ENCODE results near the gene KCMF1. TPM values are rescaled to one million over a fixed set of nuclear protein-coding genes. Genes with fewer than 3 reads are reported as not detected.

KCMF1 gene
- total RNA-seq, result 64.2 TPM
- long read RNA-seq, full-length matches to known transcripts, result 64 of 81 reads
- long read RNA-seq, partial matches to known transcripts, result 5 of 81 reads
- long read RNA-seq, other reads (novel, unspliced or antisense), result 12 of 81 reads

DNA sequence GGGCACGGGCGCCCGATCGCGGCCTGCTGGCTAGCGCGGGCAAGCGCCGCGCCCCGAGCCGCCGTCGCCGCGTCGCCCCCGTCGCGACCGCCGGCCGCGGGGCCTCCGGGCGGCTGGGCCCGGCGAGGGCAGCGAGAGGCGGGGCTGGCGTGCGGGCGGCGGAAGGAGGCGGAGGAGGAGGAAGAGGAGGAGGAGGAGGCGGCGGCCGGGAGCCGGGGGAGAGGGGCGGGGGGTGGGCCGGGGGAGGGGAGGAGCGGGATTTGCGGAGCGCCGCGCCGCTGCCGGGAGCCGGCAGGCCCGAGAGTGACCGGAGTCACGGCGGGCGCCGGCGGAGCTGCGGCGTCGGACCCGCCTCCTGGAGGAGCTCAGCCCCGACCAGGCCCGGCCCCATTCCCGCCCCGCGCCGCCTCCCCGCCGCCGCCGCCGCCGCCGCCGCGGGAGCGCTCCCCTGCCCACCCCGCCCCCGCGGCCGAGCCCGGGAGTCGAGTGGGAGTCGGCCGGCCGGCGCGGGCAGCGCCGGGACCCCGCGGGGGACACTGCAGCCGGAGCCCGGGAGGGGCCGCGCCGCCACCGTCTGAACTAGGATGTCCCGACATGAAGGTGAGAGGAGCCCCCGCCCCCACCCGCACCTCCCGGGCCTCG is at the start of gene KCMF1:
TSS of gene KCMF1 (plus strand) at position 294 of the 642 bp plus-strand sequence. CDS start at position 585, 291 bp downstream.
- H3K27me3 ChIP-seq (ENCODE audit: low read depth), result no peaks in the 10 kb centered on the region
- H3K4me1 ChIP-seq, result peaks cover 62% of the 10 kb centered on the region
- ATAC-seq (peak; percentile 76 to 82), DNase-seq (peak; percentile 83)
- H3K9me3 ChIP-seq, result no peaks in the 10 kb centered on the region
- intact Hi-C loops (cut with DNase I), result no loop called here
- H3K27ac ChIP-seq, result peak within 1 kb of the TSS; percentile 96
- no peaks in the 10 kb centered on the region for H3K36me3 ChIP-seq
- no peak for TF ChIP-seq CTCF (IDR thresholded peaks at IDR 0.05)
- H3K4me3 ChIP-seq, result peak within 1 kb of the TSS; percentile 83

- Histone ChIP-seq H3K27me3 (ENCODE audit: low read depth) (no peaks in the 10 kb centered on the region), H3K9me3 (no peaks in the 10 kb centered on the region), H3K4me3 (no peak overlapping the region), H3K27ac (no peak overlapping the region), H3K36me3 (no peaks in the 10 kb centered on the region), H3K4me1 (peaks cover 51% of the 10 kb centered on the region)
- DNase-seq, result no peak
- no peak for ATAC-seq
- TF ChIP-seq CTCF (IDR thresholded peaks at IDR 0.05), result no peak
- intact Hi-C loops (cut with DNase I), result no loop called here
These were observed 48.0 kb upstream of the KCMF1 start for GRCh38 chr2:84923009-84923408.

GRCh38 chr2:84924173-84925106 is 46.5 kb upstream of the KCMF1 start:
- no peak for TF ChIP-seq CTCF (IDR thresholded peaks at IDR 0.05)
- ATAC-seq (peak in 1 of 2 donors; percentile 8), DNase-seq (peak; percentile 49)
- Histone ChIP-seq H3K4me3 (peak overlapping the region; percentile 21), H3K36me3 (no peaks in the 10 kb centered on the region), H3K27me3 (ENCODE audit: low read depth) (no peaks in the 10 kb centered on the region), H3K27ac (peak overlapping the region; percentile 73), H3K4me1 (peaks cover 49% of the 10 kb centered on the region), H3K9me3 (no peaks in the 10 kb centered on the region)
- intact Hi-C loops (cut with DNase I), result no loop called here

- Histone ChIP-seq H3K27ac (peak overlapping the region; percentile 73), H3K4me3 (no peak overlapping the region), H3K9me3 (no peaks in the 10 kb centered on the region), H3K36me3 (no peaks in the 10 kb centered on the region), H3K4me1 (peaks cover 41% of the 10 kb centered on the region), H3K27me3 (ENCODE audit: low read depth) (no peaks in the 10 kb centered on the region)
- ATAC-seq, result peak in 1 of 2 donors; percentile 2
- intact Hi-C loops (cut with DNase I), result no loop called here
- TF ChIP-seq CTCF (IDR thresholded peaks at IDR 0.05), result no peak
- DNase-seq, result no peak
These were observed 45.6 kb upstream of the KCMF1 start for GRCh38 chr2:84925336-84925723.

DNA sequence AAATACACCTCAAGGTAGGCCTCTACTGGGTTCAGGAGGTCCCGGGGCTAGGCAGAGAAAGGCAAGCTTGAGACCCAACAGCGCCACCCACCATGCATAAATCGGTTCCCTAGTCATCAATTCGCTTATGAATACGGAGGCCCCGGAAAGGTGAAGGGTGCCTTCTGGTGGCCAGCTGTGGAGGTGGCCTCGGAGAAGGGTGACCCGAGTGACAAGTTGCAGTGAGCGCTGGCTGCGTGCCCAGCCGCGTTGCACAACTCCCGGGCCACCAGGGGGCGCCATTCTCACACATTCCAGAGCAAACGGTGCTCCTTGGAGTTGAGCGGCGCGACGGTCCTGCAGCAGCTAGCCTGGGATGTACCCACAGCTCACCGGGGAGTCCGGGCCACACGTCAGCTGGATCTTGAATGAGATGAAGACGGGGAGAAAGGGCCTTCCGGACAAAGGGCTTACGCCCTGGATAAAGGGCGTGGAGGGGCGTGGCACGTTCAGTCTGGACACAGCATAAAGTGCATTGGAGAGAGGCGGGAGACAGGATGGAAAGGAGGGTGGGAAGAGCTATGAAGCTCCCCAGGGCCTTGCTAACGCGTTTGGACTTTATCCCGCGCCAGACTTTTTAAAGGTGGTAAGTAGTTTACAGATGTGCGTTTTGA is 45.1 kb upstream of the KCMF1 start:
- Histone ChIP-seq H3K27ac (peak overlapping the region; percentile 73), H3K4me1 (peaks cover 38% of the 10 kb centered on the region), H3K4me3 (peak overlapping the region; percentile 50), H3K36me3 (no peaks in the 10 kb centered on the region), H3K27me3 (ENCODE audit: low read depth) (no peaks in the 10 kb centered on the region), H3K9me3 (no peaks in the 10 kb centered on the region)
- DNase-seq, result peak; percentile 97
- peak; percentile 93 to 96 for ATAC-seq
- peak; percentile 99 for TF ChIP-seq CTCF (IDR thresholded peaks at IDR 0.05)
- intact Hi-C loops (cut with DNase I), result no loop called here
